GM12864 (cell line): Measurements from ENCODE around the gene PRR30.
"Not testable (repeated sequence)": the region's sequence is repeated elsewhere in the genome, so short reads cannot be mapped to it uniquely, and the experiment has no call there.

Experiments
- DNase-seq: peaks from one replicate; pipeline ENCODE4 v3.0.0-alpha.2; 2011; ENCODE audit warnings: low read depth
- H3K4me3 ChIP-seq: 2 replicates; pipeline ENCODE4 v1.5.1; 2011; ENCODE audit warnings: mild to moderate bottlenecking, low read depth, low read length, control low read depth
- TF ChIP-seq, protein P1 (sequence below): IDR thresholded peaks from 2 replicates; pipeline ENCODE4 v1.5.1; 2011; ENCODE audit warnings: low read depth, mild to moderate bottlenecking, moderate library complexity, low read length, control low read depth, inconsistent platforms; ENCODE audit errors: missing control alignments

PRR30 gene

DNA sequence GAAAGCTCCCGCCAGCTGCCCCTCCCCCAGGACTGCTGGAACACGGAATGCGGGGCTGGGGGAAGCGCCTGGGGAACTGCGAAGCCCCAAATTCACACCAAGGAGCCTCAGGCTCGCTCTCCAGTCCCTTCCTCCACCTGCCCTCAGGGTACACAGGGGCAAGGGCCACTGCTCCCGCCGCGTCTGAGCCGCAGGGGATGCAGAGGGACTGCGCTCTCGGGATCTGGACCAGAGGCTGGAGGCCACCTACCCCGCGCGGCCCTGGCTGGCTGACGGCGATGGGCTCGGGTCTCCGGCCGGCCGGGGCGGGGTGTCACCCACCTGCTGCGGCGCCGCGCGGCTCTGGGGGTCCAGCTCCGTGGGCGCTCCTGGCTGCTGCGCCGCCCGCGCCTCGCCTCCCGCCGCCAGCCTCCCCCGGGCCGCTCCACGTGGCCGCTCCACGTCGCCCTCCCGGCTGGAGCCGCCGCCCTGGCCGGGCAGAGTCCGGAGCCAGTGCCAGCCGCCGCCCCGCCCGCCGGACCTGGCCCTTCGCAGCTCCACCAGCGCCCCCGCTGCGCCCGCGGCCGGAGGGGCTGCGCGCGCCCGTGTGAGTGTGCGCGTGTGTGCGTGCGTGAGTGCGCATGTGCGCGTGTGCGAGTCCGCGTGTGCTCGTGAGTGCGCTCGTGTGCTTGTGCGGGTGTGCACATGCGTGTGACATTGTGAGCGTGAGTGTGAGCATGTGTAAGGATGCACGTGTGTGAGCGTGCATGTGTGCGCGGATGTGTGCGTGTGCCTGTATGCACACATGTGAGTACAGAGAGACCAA is 20.5 kb downstream of the PRR30 start, which contains the start of gene CGREF1:
Gene CGREF1, minus strand, starts transcription at position 604 of the 805 bp plus-strand sequence. CDS start 14,762 bp downstream, outside the sequence.
- no peak for DNase-seq
- TF ChIP-seq, protein P1, sequence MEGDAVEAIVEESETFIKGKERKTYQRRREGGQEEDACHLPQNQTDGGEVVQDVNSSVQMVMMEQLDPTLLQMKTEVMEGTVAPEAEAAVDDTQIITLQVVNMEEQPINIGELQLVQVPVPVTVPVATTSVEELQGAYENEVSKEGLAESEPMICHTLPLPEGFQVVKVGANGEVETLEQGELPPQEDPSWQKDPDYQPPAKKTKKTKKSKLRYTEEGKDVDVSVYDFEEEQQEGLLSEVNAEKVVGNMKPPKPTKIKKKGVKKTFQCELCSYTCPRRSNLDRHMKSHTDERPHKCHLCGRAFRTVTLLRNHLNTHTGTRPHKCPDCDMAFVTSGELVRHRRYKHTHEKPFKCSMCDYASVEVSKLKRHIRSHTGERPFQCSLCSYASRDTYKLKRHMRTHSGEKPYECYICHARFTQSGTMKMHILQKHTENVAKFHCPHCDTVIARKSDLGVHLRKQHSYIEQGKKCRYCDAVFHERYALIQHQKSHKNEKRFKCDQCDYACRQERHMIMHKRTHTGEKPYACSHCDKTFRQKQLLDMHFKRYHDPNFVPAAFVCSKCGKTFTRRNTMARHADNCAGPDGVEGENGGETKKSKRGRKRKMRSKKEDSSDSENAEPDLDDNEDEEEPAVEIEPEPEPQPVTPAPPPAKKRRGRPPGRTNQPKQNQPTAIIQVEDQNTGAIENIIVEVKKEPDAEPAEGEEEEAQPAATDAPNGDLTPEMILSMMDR = no peak
- peak within 1 kb of the TSS; percentile 40 for H3K4me3 ChIP-seq

DNA sequence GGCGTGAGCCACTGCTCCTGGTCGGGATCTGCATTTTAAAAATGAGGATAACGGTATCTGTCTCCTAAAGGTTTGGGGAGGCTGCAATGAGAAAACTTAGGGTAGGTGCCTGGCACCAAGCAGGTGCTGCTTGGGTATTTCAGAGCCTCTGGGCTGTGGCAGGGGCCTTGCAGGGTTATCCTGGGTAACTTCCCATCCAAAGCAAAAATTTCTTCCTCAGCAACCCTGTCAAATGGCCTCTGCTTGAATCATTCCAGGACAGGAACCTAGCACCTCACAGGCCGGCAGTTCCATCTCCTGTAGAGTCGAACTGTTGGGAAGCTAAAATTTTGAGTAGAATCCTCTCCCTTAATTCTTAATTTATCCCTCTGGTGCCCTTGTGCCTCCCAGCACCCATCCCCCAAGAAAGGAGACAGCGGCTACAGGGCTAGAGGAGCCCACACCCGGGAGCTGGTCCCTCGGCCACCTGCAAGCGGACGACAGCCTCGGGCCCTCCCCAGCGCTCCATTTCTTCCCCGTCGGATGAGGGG is 21.1 kb downstream of the PRR30 start:
- TF ChIP-seq, protein P1 = no peak
- no peak for DNase-seq
- peak overlapping the region; percentile 40; the same call in 1 of the 2 replicates for H3K4me3 ChIP-seq

DNA sequence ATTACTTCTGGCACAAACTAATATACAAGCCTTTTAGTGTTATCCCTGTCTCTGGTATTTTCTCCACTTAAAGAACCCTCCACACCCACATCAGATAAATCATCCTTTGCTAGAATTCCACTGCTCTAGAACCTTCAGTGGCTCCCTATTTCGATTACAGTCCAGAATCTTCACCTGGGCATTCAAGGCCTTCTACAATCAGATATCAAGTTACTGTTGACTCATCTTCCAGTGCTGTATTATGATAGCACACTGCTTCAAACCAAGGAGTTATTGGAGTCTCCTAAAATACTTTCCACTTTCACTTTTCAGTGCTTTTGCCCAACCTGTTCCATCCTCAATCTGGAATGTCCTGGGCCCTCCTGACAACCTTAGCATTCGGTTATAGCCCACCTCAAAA is 23.7 kb downstream of the PRR30 start:
- TF ChIP-seq, protein P1 = no peak
- DNase-seq = no peak
- no peak overlapping the region for H3K4me3 ChIP-seq

DNA sequence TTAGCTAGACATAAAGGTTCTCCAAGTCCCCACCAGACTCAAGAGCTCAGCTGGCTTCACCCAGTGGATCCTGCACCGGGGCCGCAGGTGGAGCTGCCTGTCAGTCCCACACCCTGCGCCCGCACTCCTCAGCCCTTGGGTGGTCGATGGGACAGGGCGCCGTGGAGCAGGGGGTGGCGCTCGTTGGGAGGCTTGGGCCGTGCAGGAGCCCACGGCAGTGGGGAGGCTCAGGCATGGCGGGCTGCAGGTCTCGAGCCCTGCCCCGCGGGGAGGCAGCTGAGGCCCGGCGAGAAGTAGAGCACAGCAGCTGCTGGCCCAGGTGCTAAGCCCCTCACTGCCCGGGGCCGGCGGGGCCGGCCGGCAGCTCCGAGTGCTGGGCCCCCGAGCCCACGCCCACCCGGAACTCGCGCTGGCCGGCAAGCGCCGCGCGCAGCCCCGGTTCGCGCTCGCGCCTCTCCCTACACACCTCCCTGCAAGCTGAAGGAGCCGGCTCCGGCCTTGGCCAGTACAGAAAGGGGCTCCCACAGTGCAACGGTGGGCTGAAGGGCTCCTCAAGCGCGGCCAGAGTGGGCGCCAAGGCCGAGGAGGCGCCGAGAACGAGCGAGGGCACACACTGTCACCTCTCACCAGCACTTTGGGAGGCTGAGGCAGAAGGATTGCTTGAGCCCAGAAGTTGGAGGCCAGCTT is 27.7 kb downstream of the PRR30 start:
- DNase-seq, H3K4me3 ChIP-seq: not testable (repeated sequence)

DNA sequence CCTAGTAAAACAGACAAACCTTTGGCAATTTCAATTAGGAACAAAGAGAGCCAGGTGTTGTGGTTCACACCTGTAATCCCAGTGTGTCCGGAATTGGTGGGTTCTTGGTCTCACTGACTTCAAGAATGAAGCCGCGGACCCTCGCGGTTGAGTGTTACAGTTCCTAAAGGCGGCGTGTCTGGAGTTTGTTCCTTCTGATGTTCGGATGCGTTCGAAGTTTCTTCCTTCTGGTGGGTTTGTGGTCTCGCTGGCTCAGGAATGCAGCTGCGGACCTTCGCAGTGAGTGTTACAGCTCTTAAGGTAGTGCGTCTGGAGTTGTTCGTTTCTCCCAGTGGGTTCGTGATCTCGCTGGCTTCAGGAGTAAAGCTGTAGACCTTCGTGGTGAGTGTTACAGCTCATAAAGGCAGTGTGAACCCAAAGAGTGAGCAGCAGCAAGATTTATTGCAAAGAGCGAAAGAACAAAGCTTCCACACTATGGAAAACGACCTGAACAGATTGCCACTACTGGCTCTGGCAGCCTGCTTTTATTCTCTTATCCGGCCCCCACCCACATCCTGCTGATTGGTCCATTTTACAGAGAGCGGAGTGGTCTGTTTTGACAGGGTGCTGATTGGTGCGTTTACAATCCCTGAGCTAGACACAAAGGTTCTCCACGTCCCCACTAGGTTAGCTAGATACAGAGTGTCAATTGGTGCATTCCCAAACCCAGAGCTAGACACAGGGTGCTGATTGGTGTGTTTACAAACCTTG is 28.4 kb downstream of the PRR30 start:
- not testable (repeated sequence) for DNase-seq, H3K4me3 ChIP-seq

DNA sequence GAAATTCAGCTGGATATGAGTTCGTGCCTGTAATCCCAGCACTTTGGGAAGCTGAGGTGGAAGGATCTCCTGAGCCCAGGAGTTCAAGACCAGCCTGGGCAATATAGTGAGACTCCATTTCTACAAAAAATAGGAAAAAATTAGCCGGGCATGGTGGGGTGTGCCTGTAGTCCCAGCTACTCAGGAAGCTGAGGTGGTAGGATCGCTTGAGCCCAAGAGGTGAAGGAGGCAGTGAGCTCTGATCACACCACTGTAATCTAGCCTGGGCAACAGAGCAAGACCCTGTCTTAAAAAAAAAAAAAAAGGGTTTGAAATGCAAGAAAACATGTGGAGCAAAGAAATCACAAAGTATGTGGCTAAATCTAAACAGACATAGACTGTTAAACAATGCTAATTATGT is 30.1 kb downstream of the PRR30 start:
- DNase-seq = no peak
- H3K4me3 ChIP-seq = no peak overlapping the region
- TF ChIP-seq, protein P1 = no peak

DNA sequence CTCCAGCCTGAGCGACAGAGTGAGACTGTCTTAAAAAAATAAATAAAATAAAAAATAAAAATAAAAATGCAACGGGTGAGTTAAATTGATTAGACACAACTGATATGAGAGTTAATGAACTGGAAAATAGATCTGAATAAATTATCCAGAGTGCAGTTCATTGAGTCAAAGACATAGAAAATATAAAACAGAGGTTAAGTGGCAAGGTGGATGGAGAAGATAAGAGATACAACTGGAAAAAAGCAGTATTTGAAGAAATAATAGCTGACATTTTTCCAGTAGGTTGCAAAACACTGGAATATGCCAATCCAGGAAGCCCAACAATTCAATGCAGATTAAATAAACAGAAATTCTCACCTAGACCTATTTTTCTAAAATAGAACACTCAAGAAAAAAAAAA is 31.0 kb downstream of the PRR30 start:
- no peak for DNase-seq
- H3K4me3 ChIP-seq = no peak overlapping the region
- TF ChIP-seq, protein P1 = no peak
